ENCODE data around the gene RLN3. TPM values are rescaled to one million over a fixed set of nuclear protein-coding genes. Genes with fewer than 3 reads are reported as not detected.

The RLN3 gene
- total RNA-seq, 1 experiment from 2014 or later: not detected

GRCh38 chr19:14058182-14059092, 30.5 kb downstream of the RLN3 start:
- CTCF ChIA-PET: interaction anchor here (0.5 to 1.6 kb wide), 4 partner anchors 13 to 250 kb away, joined by 4 to 13 read pairs (median 8); partner anchors contain the start of gene MISP3
- POLR2A ChIA-PET (ENCODE audit: unreplicated experiment): no interaction called here

GRCh38 chr19:14059093-14059480, 31.1 kb downstream of the RLN3 start:
- no peaks in the 10 kb centered on the region for H4K20me1 ChIP-seq (ENCODE audit: low read length)
- no peak overlapping the region for H3K9ac ChIP-seq (ENCODE audit: low read length)
- H3K9me3 ChIP-seq (ENCODE audit: low read length): no peaks in the 10 kb centered on the region
- no peak overlapping the region for H3K27ac ChIP-seq (ENCODE audit: low read length)
- no peaks in the 10 kb centered on the region for H3K36me3 ChIP-seq (ENCODE audit: low read depth, low read length)
- DNase-seq (no peak), ATAC-seq (no peak)
- peaks cover 21% of the 10 kb centered on the region for H3K4me1 ChIP-seq (ENCODE audit: insufficient read depth, low read length)
- no peaks in the 10 kb centered on the region for H3K9me2 ChIP-seq (replicated peaks; ENCODE audit: low read length)
- no peaks in the 10 kb centered on the region for H3F3A ChIP-seq (ENCODE audit: low read length, unreplicated experiment)
- no peaks in the 10 kb centered on the region for H3K27me3 ChIP-seq (ENCODE audit: low read length)
- no peaks in the 10 kb centered on the region for H3K79me2 ChIP-seq (ENCODE audit: low read length)
- no peak overlapping the region for H3K4me3 ChIP-seq (ENCODE audit: low read length)
- POLR2A ChIA-PET (ENCODE audit: unreplicated experiment): no interaction called here
- 0 out of 2 replicates have a peak overlapping the region, but pooled peaks have one; percentile 14 for H2AFZ ChIP-seq (ENCODE audit: low read length)
- peak overlapping the region; percentile 89 for H3K4me2 ChIP-seq (ENCODE audit: low read length)
- TF ChIP-seq CTCF (conservative IDR thresholded peaks at IDR 0.05; ENCODE audit: low read depth, low read length) (peak; percentile 94), EZH2phosphoT487 (IDR thresholded peaks at IDR 0.05; ENCODE audit: borderline replicate concordance, low read length) (no peak)
- CTCF ChIA-PET: interaction anchor here (0.5 to 1.6 kb wide), 5 partner anchors 13 to 250 kb away, joined by 3 to 13 read pairs (median 4); partner anchors contain the start of gene MISP3
- intact Hi-C loops (cut with micrococcal nuclease): no loop called here
- no TSS peak for BruUV-seq (replicated peaks)

More at GRCh38 chr19:14058182-14059092, 30.5 kb downstream of the RLN3 start:
- ATAC-seq (no peak), DNase-seq (no peak)
- H3K4me2 ChIP-seq (ENCODE audit: low read length): peak overlapping the region; percentile 89
- H3K4me3 ChIP-seq (ENCODE audit: low read length): peak overlapping the region; percentile 65
- H3K27me3 ChIP-seq (ENCODE audit: low read length): no peaks in the 10 kb centered on the region
- intact Hi-C loops (cut with micrococcal nuclease): no loop called here
- no peaks in the 10 kb centered on the region for H3K36me3 ChIP-seq (ENCODE audit: low read depth, low read length)
- H3K9me3 ChIP-seq (ENCODE audit: low read length): no peaks in the 10 kb centered on the region
- no peaks in the 10 kb centered on the region for H3K9me2 ChIP-seq (replicated peaks; ENCODE audit: low read length)
- no peak overlapping the region for H3K9ac ChIP-seq (ENCODE audit: low read length)
- H3K27ac ChIP-seq (ENCODE audit: low read length): no peak overlapping the region
- no peaks in the 10 kb centered on the region for H3F3A ChIP-seq (ENCODE audit: low read length, unreplicated experiment)
- H3K79me2 ChIP-seq (ENCODE audit: low read length): no peaks in the 10 kb centered on the region
- no TSS peak for BruUV-seq (replicated peaks)
- peak overlapping the region; percentile 75; the same call in 1 of the 2 replicates for H2AFZ ChIP-seq (ENCODE audit: low read length)
- TF ChIP-seq EZH2phosphoT487 (IDR thresholded peaks at IDR 0.05; ENCODE audit: borderline replicate concordance, low read length) (no peak), EZH2 (IDR thresholded peaks at IDR 0.05; ENCODE audit: low read length, unreplicated experiment) (no peak), CTCF (conservative IDR thresholded peaks at IDR 0.05; ENCODE audit: low read depth, low read length) (no peak)
- peaks cover 21% of the 10 kb centered on the region for H3K4me1 ChIP-seq (ENCODE audit: insufficient read depth, low read length)
- no peaks in the 10 kb centered on the region for H4K20me1 ChIP-seq (ENCODE audit: low read length)

Measured in PC-3 (cell line).